Measurements from ENCODE around the gene SLC29A1.

DNA sequence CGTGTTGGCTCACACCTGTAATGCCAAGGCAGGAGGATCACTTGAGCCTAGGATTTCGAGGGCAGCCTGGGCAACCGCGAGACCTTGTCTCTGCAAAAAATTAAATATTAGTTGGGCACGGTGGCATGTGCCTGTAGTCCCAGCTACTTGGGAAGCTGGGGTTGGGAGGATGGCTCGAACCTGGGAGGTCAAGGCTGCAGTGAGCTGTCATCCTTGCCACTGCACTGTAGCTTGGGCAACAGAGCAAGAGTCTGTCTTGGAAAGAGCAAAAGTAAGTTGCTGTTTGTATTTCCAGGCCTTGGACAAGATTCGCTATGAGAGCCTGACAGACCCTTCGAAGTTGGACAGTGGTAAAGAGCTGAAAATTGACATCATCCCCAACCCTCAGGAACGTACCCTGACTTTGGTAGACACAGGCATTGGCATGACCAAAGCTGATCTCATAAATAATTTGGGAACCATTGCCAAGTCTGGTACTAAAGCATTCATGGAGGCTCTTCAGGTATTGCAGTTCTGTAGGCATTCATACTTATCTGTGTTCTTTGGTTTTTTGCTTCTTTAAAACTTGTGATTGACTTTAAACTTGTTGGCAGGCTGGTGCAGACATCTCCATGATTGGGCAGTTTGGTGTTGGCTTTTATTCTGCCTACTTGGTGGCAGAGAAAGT, 25.8 kb downstream of the SLC29A1 start:
- TF ChIP-seq, protein P1, sequence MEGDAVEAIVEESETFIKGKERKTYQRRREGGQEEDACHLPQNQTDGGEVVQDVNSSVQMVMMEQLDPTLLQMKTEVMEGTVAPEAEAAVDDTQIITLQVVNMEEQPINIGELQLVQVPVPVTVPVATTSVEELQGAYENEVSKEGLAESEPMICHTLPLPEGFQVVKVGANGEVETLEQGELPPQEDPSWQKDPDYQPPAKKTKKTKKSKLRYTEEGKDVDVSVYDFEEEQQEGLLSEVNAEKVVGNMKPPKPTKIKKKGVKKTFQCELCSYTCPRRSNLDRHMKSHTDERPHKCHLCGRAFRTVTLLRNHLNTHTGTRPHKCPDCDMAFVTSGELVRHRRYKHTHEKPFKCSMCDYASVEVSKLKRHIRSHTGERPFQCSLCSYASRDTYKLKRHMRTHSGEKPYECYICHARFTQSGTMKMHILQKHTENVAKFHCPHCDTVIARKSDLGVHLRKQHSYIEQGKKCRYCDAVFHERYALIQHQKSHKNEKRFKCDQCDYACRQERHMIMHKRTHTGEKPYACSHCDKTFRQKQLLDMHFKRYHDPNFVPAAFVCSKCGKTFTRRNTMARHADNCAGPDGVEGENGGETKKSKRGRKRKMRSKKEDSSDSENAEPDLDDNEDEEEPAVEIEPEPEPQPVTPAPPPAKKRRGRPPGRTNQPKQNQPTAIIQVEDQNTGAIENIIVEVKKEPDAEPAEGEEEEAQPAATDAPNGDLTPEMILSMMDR (conservative IDR thresholded peaks at IDR 0.05; ENCODE audit: low read depth, low read length) = no peak
- TF ChIP-seq EZH2 (IDR thresholded peaks at IDR 0.05; ENCODE audit: low read length, unreplicated experiment) = no peak
- no peak for TF ChIP-seq EZH2phosphoT487 (IDR thresholded peaks at IDR 0.05; ENCODE audit: borderline replicate concordance, low read length)
